Psoas muscle (tissue), 8 donors: ENCODE results near the gene LSM11. TPM values are rescaled to one million over a fixed set of nuclear protein-coding genes. Genes with fewer than 3 reads are reported as not detected.

Source experiments
- ATAC-seq, 4 donors: fragments of 200-7000 bp; cut with Tn5 transposase; one replicate each; pipeline ENCODE4 v1.9.1; 2020; ENCODE audit warnings: moderate library complexity in 3 of 4, mild to moderate bottlenecking in 2 of 4
- DNase-seq, 2 donors: peaks; one replicate each; pipeline ENCODE4 v3.0.0-alpha.2; 2020
- H3K27ac ChIP-seq: fragments of 200-600 bp; one replicate; pipeline ENCODE4 v1.8.0; 2022
- H3K27me3 ChIP-seq, 3 donors: fragments of 200-600 bp in 1 of 3; one replicate each; pipeline versions ENCODE4 v1.6.1 to v1.8.0; 2013 to 2022; ENCODE audit warnings: low read length in 2 of 3, mild to moderate bottlenecking in 2 of 3, moderate library complexity in 1 of 3; ENCODE audit not compliant: insufficient read depth in 3 of 3
- H3K36me3 ChIP-seq, 2 donors: fragments of 200-600 bp in 1 of 2; one replicate each; pipeline versions ENCODE4 v1.6.1 to v1.8.0; 2013 to 2022; ENCODE audit warnings: low read depth in 1 of 2, mild to moderate bottlenecking in 1 of 2, moderate library complexity in 1 of 2; ENCODE audit not compliant: insufficient read depth in 1 of 2
- H3K4me1 ChIP-seq: fragments of 200-600 bp; one replicate; pipeline ENCODE4 v1.8.0; 2022
- H3K4me3 ChIP-seq: fragments of 200-600 bp; one replicate; pipeline ENCODE4 v1.8.0; 2022; ENCODE audit warnings: mild to moderate bottlenecking
- H3K9me3 ChIP-seq: fragments of 200-600 bp; one replicate; pipeline ENCODE4 v1.8.0; 2022
- WGBS, 3 donors: extraction: QIAGEN DNeasy Blood & Tissue Kit; methylation state at CpG; one replicate each; pipeline versions ENCODE4 v1.1.6 to v1.1.7; 2013; 5-methylcytosine and 5-hydroxymethylcytosine counted together
- intact Hi-C, 2 donors: fragments of 100-400 bp; cut with DNase I; formaldehyde crosslinking; loops; one replicate each; pipeline versions ENCODE4 v1.11.0 to v1.14.2; 2022
- polyA plus RNA-seq, 3 donors: library from polyadenylated mRNA; stranded (reverse); fragments of 200-250 nt; gene quantifications; one replicate each; pipeline ENCODE4 v1.2.3, GENCODE V29; 2013
- total RNA-seq, 4 donors: library from RNA; stranded (reverse); fragmentation: NEBNext Ultra II Directional in 2 of 4; extraction: Animal tissue kit (Norgen Biotek cat#: 25700) in 2 of 4; gene quantifications; one replicate each; pipeline versions ENCODE4 v1.2.1 to v1.2.4, GENCODE V29; 2021 to 2023
- TF ChIP-seq, protein P1 (sequence below): fragments of 200-600 bp; IDR thresholded peaks from one replicate; pipeline ENCODE4 v1.8.0; 2022; ENCODE audit warnings: antibody characterized with exemption
- donor health status: healthy with polysubstance abuse.
- donor health status: DM: no; HTN: no; CAD: no; lungs with moderate emphysema.
- donor health status: Bipolar disorder and iron deficiency.
- donor health status: healthy.
- donor health status: DM: yes; HTN: yes; CAD: no.
- donor health status: DM: no; HTN: no; CAD: no.
- donor health status: DM: no; HTN: no; CAD: no.
- donor health status: DM: yes; HTN: yes; CAD: no.

Gene LSM11
- total and polyA plus RNA-seq, 7 donors = 1.0 to 2.2 (median 1.8) TPM

DNA sequence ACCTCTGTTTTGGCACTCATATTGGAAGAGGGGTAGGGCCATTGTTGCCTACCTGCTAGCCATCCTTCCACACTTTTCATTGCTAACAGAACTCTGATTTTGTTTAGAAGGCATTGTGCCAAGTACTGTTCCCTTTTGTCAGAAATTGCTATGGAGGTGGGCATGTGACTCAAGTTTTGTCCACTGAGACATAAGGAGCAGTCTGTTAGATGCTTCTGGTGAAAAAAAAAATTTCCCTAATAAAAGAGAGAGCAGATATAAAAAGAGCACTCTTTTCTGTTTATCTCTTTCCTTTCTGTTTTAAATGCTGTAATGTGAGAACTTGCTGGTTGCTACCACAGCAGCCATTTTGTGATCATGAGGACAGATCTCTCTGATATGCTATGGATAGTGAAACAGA lies 34.2 kb upstream of the LSM11 start:
- TF ChIP-seq, protein P1, sequence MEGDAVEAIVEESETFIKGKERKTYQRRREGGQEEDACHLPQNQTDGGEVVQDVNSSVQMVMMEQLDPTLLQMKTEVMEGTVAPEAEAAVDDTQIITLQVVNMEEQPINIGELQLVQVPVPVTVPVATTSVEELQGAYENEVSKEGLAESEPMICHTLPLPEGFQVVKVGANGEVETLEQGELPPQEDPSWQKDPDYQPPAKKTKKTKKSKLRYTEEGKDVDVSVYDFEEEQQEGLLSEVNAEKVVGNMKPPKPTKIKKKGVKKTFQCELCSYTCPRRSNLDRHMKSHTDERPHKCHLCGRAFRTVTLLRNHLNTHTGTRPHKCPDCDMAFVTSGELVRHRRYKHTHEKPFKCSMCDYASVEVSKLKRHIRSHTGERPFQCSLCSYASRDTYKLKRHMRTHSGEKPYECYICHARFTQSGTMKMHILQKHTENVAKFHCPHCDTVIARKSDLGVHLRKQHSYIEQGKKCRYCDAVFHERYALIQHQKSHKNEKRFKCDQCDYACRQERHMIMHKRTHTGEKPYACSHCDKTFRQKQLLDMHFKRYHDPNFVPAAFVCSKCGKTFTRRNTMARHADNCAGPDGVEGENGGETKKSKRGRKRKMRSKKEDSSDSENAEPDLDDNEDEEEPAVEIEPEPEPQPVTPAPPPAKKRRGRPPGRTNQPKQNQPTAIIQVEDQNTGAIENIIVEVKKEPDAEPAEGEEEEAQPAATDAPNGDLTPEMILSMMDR = no peak
- DNase-seq (no peak), ATAC-seq (no peak)
- no peaks in the 10 kb centered on the region for H3K36me3 ChIP-seq
- H3K27ac ChIP-seq = no peak overlapping the region
- H3K4me3 ChIP-seq = no peak overlapping the region
- H3K27me3 ChIP-seq = no peaks in the 10 kb centered on the region
- no peaks in the 10 kb centered on the region for H3K4me1 ChIP-seq
- intact Hi-C loops = no loop called here
- H3K9me3 ChIP-seq = no peaks in the 10 kb centered on the region

DNA sequence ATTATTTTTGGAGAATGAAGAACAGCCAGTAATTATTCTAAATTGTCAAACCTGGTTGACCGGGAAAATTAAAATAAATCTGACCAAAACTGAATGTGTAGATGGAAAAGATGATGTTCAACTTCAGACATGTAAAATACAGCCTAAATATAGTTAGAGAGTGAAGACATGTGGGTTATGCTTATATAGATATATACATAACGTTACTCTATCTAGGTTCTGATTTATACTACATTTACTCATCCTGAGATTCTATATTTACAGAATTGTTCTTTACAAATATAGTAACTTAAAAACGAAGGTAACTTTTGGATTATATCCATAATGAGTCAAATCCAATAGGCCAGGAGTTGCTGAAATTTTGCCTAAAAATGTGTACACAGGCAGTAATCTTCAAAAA lies 33.1 kb upstream of the LSM11 start:
- ATAC-seq = no peak
- TF ChIP-seq, protein P1 = no peak
- Histone ChIP-seq H3K27me3 (no peaks in the 10 kb centered on the region), H3K4me1 (no peaks in the 10 kb centered on the region), H3K4me3 (no peak overlapping the region), H3K9me3 (no peaks in the 10 kb centered on the region), H3K27ac (no peak overlapping the region), H3K36me3 (no peaks in the 10 kb centered on the region)
- 70 to 76% (median 74%) methylated on average over 3 of the region's 3 CpGs for WGBS, 3 donors
- DNase-seq = no peak
- intact Hi-C loops = loop anchor here in 1 of 2 donors (10.0 kb wide), 1 partner anchor 136 kb away; the partner anchor contains the start of gene ADAM19

DNA sequence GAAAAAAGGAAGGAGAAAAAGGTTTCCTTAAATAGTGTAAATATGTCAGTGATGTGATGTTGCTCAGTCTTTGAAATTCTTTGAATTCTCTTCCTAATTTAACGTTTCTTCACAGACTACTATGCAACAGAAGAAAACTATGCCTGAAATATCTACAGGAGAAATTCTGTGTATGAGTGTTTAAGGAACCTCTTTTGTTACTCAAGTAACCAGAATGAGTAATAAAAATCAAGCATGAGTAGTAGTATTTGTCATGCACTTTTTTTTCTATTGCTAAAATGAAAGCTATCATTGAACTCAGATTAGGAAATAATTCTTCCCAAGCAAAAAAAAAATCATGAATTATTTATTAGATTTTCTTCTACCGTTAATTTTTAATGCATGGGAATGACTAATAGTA lies 32.6 kb upstream of the LSM11 start:
- TF ChIP-seq, protein P1 = no peak
- no peaks in the 10 kb centered on the region for H3K27me3 ChIP-seq
- ATAC-seq = no peak

GRCh38 chr5:157713830-157714595 lies 29.5 kb upstream of the LSM11 start:
- no peak overlapping the region for H3K27ac ChIP-seq
- no peak for ATAC-seq
- no peak overlapping the region for H3K4me3 ChIP-seq
- H3K4me1 ChIP-seq = peaks cover 3% of the 10 kb centered on the region
- DNase-seq = no peak
- no peaks in the 10 kb centered on the region for H3K36me3 ChIP-seq
- 85 to 89% (median 86%) methylated on average over 4 of the region's 4 CpGs for WGBS, 3 donors
- TF ChIP-seq, protein P1 = no peak
- H3K27me3 ChIP-seq = no peaks in the 10 kb centered on the region
- intact Hi-C loops = loop anchor here in 1 of 2 donors (10.0 kb wide), 1 partner anchor 139 kb away; the partner anchor contains the start of gene ADAM19
- H3K9me3 ChIP-seq = no peaks in the 10 kb centered on the region

More for the DNA sequence above, 32.6 kb upstream of the LSM11 start:
- Histone ChIP-seq H3K9me3 (no peaks in the 10 kb centered on the region), H3K4me1 (no peaks in the 10 kb centered on the region), H3K36me3 (no peaks in the 10 kb centered on the region), H3K27ac (no peak overlapping the region), H3K4me3 (no peak overlapping the region)
- DNase-seq = no peak
- 31 to 44% (median 36%) methylated on average over 2 of the region's 2 CpGs for WGBS, 3 donors
- intact Hi-C loops = loop anchor here in 1 of 2 donors (10.0 kb wide), 1 partner anchor 136 kb away; the partner anchor contains the start of gene ADAM19

GRCh38 chr5:157714596-157714864 lies 29.0 kb upstream of the LSM11 start:
- H3K4me1 ChIP-seq = peaks cover 3% of the 10 kb centered on the region
- H3K36me3 ChIP-seq = no peaks in the 10 kb centered on the region
- intact Hi-C loops = loop anchor here in 1 of 2 donors (10.0 kb wide), 1 partner anchor 140 kb away; the partner anchor contains the start of gene ADAM19
- ATAC-seq (no peak), DNase-seq (no peak)
- TF ChIP-seq, protein P1 = no peak
- no peaks in the 10 kb centered on the region for H3K27me3 ChIP-seq
- H3K4me3 ChIP-seq = no peak overlapping the region
- H3K9me3 ChIP-seq = no peaks in the 10 kb centered on the region
- no peak overlapping the region for H3K27ac ChIP-seq
